GM18873 (cell line): ENCODE data around the gene MT1A.
A peak's percentile ranks its signal among the peaks of the same experiment; 100 is the strongest.
"Not testable (repeated sequence)": the region's sequence is repeated elsewhere in the genome, so short reads cannot be mapped to it uniquely, and the experiment has no call there.

Experiments used
- ATAC-seq: cut with Tn5 transposase; IDR thresholded peaks from one replicate; pipeline ENCODE4 v1.9.1; 2021; ENCODE audit warnings: mild to moderate bottlenecking, moderate library complexity, moderate number of reproducible peaks; ENCODE audit not compliant: unreplicated experiment, low FRiP score

MT1A gene

GRCh38 chr16:56674570-56674969 lies 36.1 kb downstream of the MT1A start:
- not testable (repeated sequence) for ATAC-seq

DNA sequence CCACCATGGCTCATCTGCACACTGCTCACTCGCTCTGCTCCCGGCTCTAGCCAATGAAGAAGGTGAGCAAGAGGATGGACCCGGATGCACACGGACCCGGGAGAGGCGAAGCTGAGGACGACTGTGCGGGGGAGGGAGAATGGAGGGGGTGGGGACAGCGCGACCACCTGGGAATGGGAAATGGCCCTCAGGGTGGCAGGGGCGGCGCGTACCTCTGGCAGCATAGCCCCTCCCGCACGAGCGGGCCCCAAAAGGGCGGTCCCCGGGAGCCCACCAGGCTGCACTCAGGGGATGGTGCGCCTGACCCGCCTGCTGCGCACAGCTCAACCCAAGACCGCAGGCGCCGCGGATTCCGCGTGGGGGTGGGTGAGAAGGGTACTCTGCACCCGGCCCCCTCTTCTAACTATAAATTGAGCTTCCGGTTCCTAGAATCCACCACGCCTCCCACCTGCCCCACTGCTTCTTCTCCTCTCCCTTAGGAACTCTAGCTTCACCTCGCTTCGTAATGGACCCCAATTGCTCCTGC lies 37.3 kb downstream of the MT1A start:
- ATAC-seq, result no peak

DNA sequence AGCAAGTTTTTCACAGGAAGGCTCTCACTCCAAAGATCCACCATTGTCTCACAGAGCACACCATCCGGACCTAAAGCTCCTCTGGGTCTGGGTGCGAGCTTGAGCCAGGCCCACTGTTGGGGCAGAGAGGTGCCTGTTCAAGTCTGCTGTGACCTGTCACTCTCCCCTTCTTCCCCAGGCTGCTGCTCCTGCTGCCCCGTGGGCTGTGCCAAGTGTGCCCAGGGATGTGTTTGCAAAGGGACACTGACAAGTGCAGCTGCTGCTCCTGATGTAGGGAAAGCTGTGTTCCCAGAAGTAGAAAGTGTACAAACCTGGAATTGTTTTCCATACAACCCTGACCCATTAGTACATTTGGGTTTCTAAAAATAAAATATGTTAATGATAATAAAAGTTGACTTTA lies 39.0 kb downstream of the MT1A start:
- ATAC-seq, result no peak

GRCh38 chr16:56679078-56679730 lies 40.7 kb downstream of the MT1A start:
- no peak for ATAC-seq

GRCh38 chr16:56679818-56680217 lies 41.4 kb downstream of the MT1A start:
- no peak for ATAC-seq

DNA sequence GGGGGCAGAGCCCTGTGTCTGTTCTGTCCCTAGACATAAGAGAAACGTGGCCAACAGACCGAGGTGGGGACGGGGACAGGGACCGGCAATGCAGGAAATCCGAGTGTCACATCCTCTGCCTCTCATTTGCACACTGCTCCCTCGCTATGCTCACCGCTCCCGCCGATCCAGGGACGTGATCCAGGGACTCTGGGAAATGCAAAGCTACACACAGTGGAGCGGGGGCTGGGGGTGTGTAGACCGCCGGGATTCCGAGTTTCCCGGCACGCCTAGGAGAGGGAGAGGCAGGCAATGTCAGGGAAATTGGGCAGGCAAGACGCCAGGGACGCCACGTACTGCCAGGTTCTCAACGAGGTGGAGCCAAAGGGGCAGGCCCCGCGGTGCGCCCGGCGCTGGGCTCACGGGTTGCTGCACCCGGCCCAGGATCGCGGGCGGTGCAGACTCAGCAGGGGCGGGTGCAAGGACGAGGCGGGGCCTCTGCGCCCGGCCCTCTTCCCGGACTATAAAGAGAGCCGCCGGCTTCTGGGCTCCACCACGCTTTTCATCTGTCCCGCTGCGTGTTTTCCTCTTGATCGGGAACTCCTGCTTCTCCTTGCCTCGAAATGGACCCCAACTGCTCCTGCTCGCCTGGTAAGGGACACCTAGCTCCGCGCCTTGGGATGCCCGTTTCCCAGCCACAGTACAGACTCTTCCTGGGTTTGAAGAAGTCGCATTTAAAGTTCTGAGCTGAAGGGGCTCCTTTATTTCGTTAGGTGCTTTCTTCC lies 43.7 kb downstream of the MT1A start, which contains the start of gene MT1X:
Gene MT1X (plus strand): TSS at position 532 of the 764 bp plus-strand sequence. CDS start 71 bp downstream, at position 603.
- ATAC-seq, result peak; percentile 76

- no peak for ATAC-seq
Measured at GRCh38 chr16:56682703-56683397, 44.4 kb downstream of the MT1A start.

DNA sequence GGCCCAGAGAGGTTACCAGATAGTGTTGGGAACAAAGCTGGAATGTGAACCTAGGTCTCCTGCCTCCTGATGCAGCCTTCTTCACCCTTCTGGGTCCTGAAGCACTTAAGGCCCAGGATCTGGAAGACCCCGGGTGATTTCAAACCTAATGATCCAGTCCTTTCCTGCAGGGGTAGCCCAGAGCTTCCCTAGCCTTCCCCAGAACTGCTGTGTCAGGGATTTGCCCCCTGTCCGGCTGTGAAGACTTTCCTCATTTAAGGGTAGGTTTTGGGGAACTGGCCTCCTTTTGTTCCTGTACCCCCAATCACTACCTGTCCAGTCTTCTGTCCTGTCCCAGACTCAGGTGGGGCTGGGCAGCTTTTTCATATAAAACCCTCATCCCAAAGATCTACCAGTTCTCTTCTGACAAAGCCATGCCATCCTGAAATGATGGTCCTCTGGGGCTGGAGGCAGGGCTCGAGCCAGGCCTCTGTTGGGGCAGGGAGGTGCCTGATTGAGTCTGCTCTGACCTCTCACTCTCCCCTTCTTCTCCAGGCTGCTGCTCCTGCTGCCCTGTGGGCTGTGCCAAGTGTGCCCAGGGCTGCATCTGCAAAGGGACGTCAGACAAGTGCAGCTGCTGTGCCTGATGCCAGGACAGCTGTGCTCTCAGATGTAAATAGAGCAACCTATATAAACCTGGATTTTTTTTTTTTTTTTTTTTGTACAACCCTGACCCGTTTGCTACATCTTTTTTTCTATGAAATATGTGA lies 45.1 kb downstream of the MT1A start:
- ATAC-seq, result no peak

DNA sequence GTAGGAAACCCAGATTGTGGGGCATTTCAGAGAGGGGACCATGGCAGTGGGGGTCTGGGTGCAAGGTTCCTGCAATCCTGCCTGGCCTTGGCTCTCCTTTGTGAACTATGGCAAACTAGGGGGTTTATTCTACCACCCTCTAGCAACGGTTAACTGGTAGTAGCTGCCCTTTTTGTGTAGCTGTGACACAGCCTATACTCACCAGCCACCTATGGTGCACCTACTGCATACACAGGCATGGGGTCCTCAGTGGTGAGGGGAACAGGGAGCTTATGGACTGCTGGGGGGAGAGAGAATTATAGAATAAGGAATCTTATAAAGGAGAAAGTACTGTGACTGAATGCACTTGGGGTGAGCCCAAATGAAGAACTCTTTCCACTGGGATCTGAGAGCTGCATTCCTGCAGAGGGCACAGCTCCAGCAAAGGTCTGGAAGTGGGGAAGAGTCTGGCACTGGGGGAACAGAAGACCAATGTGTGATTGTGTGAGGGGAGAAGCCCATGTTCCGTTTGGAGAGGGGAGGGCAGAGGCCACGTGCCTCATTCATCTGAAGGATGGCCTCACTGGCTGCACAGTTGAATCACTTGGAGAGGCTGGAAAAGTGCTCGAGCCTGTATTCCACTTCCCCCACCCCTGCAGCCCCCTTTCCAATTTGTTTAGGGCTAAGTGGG lies 45.9 kb downstream of the MT1A start:
- no peak for ATAC-seq

GRCh38 chr16:56684926-56685590 lies 46.6 kb downstream of the MT1A start:
- ATAC-seq, result no peak

- ATAC-seq, result no peak
Measured at GRCh38 chr16:56686758-56687157, 48.3 kb downstream of the MT1A start.

DNA sequence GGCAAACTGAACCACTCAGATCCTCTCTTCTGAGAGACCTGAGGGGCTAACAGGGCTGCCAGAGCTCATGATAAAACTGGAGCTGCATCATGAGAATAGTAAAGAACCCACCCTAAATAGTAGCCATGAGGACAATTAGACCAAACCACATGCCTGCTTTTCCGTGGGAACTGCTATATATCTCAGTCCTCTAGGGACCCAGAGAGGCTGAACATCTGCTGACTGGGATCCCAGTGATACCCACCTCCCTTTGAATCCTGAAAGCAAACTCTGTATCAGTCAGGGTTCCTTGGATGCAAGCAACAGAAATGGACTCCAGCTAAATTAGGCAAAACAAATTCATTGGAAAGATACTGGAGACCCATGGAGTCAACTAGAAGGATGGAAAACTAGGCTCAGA lies 50.3 kb downstream of the MT1A start:
- no peak for ATAC-seq

GRCh38 chr16:56689171-56689570 lies 50.7 kb downstream of the MT1A start:
- no peak for ATAC-seq
